ENCODE data around the gene PBX3.

- TF ChIP-seq POLR2A (IDR thresholded peaks at IDR 0.05; ENCODE audit: low read length) (peak; percentile 53), GATA1 (IDR thresholded peaks at IDR 0.05; ENCODE audit: low read depth, low read length) (no peak)
Observed at GRCh38 chr9:125829743-125830142, 82.6 kb downstream of the PBX3 start.
